Tibial nerve (tissue), 4 donors: Measurements from ENCODE around the gene ZBTB20. TPM values are rescaled to one million over a fixed set of nuclear protein-coding genes. Genes with fewer than 3 reads are reported as not detected.
A peak's percentile ranks its signal among the peaks of the same experiment; 100 is the strongest.

Source experiments
- DNase-seq, 2 donors: peaks; one replicate each; pipeline ENCODE4 v3.0.0-alpha.2; 2019; ENCODE audit warnings: low spot score in 2 of 2
- H3K27ac ChIP-seq, 4 donors: fragments of 200-600 bp; sonication (generic) in 3 of 4; one replicate each; pipeline ENCODE4 v1.5.1; 2017 to 2019; ENCODE audit warnings: mild to moderate bottlenecking in 1 of 4
- H3K27me3 ChIP-seq, 2 donors: fragments of 200-600 bp; sonication (generic) in 1 of 2; one replicate each; pipeline versions ENCODE4 v1.5.1 to v1.6.0; 2017 to 2019
- H3K36me3 ChIP-seq, 3 donors: fragments of 200-600 bp; sonication (generic); one replicate each; pipeline ENCODE4 v1.5.1; 2018 to 2019
- H3K4me1 ChIP-seq, 4 donors: fragments of 200-600 bp; sonication (generic) in 3 of 4; one replicate each; pipeline ENCODE4 v1.5.1; 2017 to 2019
- H3K4me3 ChIP-seq, 4 donors: fragments of 200-600 bp; sonication (generic) in 3 of 4; one replicate each; pipeline ENCODE4 v1.5.1; 2017 to 2019; ENCODE audit warnings: mild to moderate bottlenecking in 1 of 4, moderate library complexity in 1 of 4
- H3K9me3 ChIP-seq, 4 donors: fragments of 200-600 bp; sonication (generic) in 3 of 4; one replicate each; pipeline ENCODE4 v1.5.1; 2017 to 2019
- CTCF ChIP-seq, 5 experiments: fragments of 200-600 bp in 3 of 5; fragments of 450-650 bp in 2 of 5; sonication (generic) in 3 of 5; IDR thresholded peaks; one replicate each; pipeline ENCODE4 v1.5.1; 2016 to 2019; ENCODE audit warnings: antibody characterized with exemption in 5 of 5, mild to moderate bottlenecking in 3 of 5, moderate library complexity in 2 of 5
- EP300 ChIP-seq, 2 donors: sonication (generic); formaldehyde crosslinking; IDR thresholded peaks; one replicate each; pipeline ENCODE4 v1.6.1; 2017; ENCODE audit warnings: antibody characterized with exemption in 2 of 2, mild to moderate bottlenecking in 1 of 2
- POLR2A ChIP-seq, 2 donors: fragments of 450-650 bp; IDR thresholded peaks; one replicate each; pipeline ENCODE4 v1.6.1; 2017; ENCODE audit warnings: antibody characterized with exemption in 2 of 2, mild to moderate bottlenecking in 2 of 2, moderate library complexity in 2 of 2
- WGBS, 2 donors: methylation state at CpG; one replicate each; pipeline ENCODE4 v1.1.5; 2018; 5-methylcytosine and 5-hydroxymethylcytosine counted together
- total RNA-seq, 4 donors: library from RNA; depleted of rRNA; stranded (reverse); fragments of >200 nt; gene quantifications; one replicate each; pipeline ENCODE4 v1.1.0, GENCODE V29; 2016

Gene ZBTB20
- total RNA-seq, 4 donors from 2014 or later, result 63.3 to 127 (median 102) TPM

- WGBS, 2 donors, result 94 to 96% methylated on average over 1 of the region's 1 CpG
- no peak for DNase-seq
- H3K36me3 ChIP-seq, result no peaks in the 10 kb centered on the region
- H3K4me3 ChIP-seq, result no peak overlapping the region
- no peaks in the 10 kb centered on the region for H3K27me3 ChIP-seq
- H3K27ac ChIP-seq, result peak overlapping the region in 1 of 4 donors; percentile 41
- no peak for TF ChIP-seq CTCF (IDR thresholded peaks at IDR 0.05)
- TF ChIP-seq EP300 (IDR thresholded peaks at IDR 0.05), result no peak
- TF ChIP-seq POLR2A (IDR thresholded peaks at IDR 0.05), result no peak
- H3K4me1 ChIP-seq, result peaks cover 0 to 37% (median 7%) of the 10 kb centered on the region in 4 donors
- H3K9me3 ChIP-seq, result peaks cover 0 to 10% (median 4%) of the 10 kb centered on the region in 4 donors
These were observed 108.3 kb downstream of the ZBTB20 start for GRCh38 chr3:115038817-115039216.

- no peak for DNase-seq
- WGBS, 2 donors, result 97 to 98% methylated on average over 1 of the region's 1 CpG
- Histone ChIP-seq H3K36me3 (no peaks in the 10 kb centered on the region), H3K4me1 (peaks cover 0 to 37% (median 19%) of the 10 kb centered on the region in 4 donors), H3K4me3 (no peak overlapping the region), H3K27me3 (no peaks in the 10 kb centered on the region), H3K27ac (peak overlapping the region in 2 of 4 donors; percentile 36 to 55), H3K9me3 (no peaks in the 10 kb centered on the region)
- TF ChIP-seq CTCF (IDR thresholded peaks at IDR 0.05) (no peak), POLR2A (IDR thresholded peaks at IDR 0.05) (no peak), EP300 (IDR thresholded peaks at IDR 0.05) (no peak)
These were observed 124.2 kb downstream of the ZBTB20 start for GRCh38 chr3:115022835-115023398.

- TF ChIP-seq POLR2A (IDR thresholded peaks at IDR 0.05) (no peak), EP300 (IDR thresholded peaks at IDR 0.05) (no peak), CTCF (IDR thresholded peaks at IDR 0.05) (no peak)
- peak overlapping the region in 2 of 4 donors; percentile 36 to 55 for H3K27ac ChIP-seq
These were observed 124.9 kb downstream of the ZBTB20 start for GRCh38 chr3:115022199-115022598.

GRCh38 chr3:115021061-115021460 lies 126.0 kb downstream of the ZBTB20 start:
- no peak overlapping the region for H3K4me3 ChIP-seq
- H3K36me3 ChIP-seq, result peaks cover 0 to 12% (median 0%) of the 10 kb centered on the region in 3 donors
- TF ChIP-seq POLR2A (IDR thresholded peaks at IDR 0.05) (no peak), EP300 (IDR thresholded peaks at IDR 0.05) (no peak), CTCF (IDR thresholded peaks at IDR 0.05) (no peak)
- no peak for DNase-seq
- peak overlapping the region; percentile 26 to 80 (median 66) for H3K27ac ChIP-seq
- WGBS, 2 donors, result 44 to 48% methylated on average over 2 of the region's 2 CpGs
- no peaks in the 10 kb centered on the region for H3K27me3 ChIP-seq
- H3K9me3 ChIP-seq, result peaks cover 0 to 11% (median 0%) of the 10 kb centered on the region in 4 donors
- peaks cover 0 to 38% (median 19%) of the 10 kb centered on the region in 4 donors for H3K4me1 ChIP-seq

More at GRCh38 chr3:115022199-115022598, 124.9 kb downstream of the ZBTB20 start:
- H3K27me3 ChIP-seq, result no peaks in the 10 kb centered on the region
- peaks cover 0 to 38% (median 19%) of the 10 kb centered on the region in 4 donors for H3K4me1 ChIP-seq
- no peak for DNase-seq
- peaks cover 0 to under 1% (median 0%) of the 10 kb centered on the region in 4 donors for H3K9me3 ChIP-seq
- H3K36me3 ChIP-seq, result peaks cover 0 to under 1% (median 0%) of the 10 kb centered on the region in 3 donors
- H3K4me3 ChIP-seq, result no peak overlapping the region
- 55 to 70% methylated on average over 2 of the region's 2 CpGs for WGBS, 2 donors

- Histone ChIP-seq H3K9me3 (peaks cover 0 to 11% (median 0%) of the 10 kb centered on the region in 4 donors), H3K27ac (peak overlapping the region; percentile 26 to 80 (median 66)), H3K36me3 (peaks cover 0 to 15% (median 0%) of the 10 kb centered on the region in 3 donors), H3K4me3 (no peak overlapping the region), H3K27me3 (no peaks in the 10 kb centered on the region), H3K4me1 (peaks cover 0 to 38% (median 19%) of the 10 kb centered on the region in 4 donors)
- DNase-seq, result no peak
- TF ChIP-seq EP300 (IDR thresholded peaks at IDR 0.05), result peak in 1 of 2 donors; percentile 48
- TF ChIP-seq POLR2A (IDR thresholded peaks at IDR 0.05), result no peak
- 44 to 54% methylated on average over 1 of the region's 1 CpG for WGBS, 2 donors
These were observed 127.2 kb downstream of the ZBTB20 start for GRCh38 chr3:115019900-115020299.
